Stimulated activated effector memory CD8-positive, alpha-beta T cell treated with anti-CD3 and anti-CD28 coated beads, Interleukin-12 subunit alpha, Interleukin-12 subunit beta, amount 100 ng/mL, for 72 hours (primary cell): ENCODE measurements around the gene MAP1LC3B2.

Experiments used
- ATAC-seq: fragments of 150-1000 bp; cut with Tn5 transposase; 2 replicates; pipeline ENCODE4 v1.10.0; 2021
- DNase-seq, 2 donors: peaks; one replicate each; pipeline ENCODE4 v3.0.0; 2021 to 2022; ENCODE audit warnings: low spot score in 2 of 2
- H3K27ac Mint-ChIP-seq: one replicate; pipeline ENCODE4 v1.8.0; 2022; ENCODE audit warnings: mild to moderate bottlenecking, mixed read lengths
- H3K36me3 Mint-ChIP-seq: one replicate; pipeline ENCODE4 v1.8.0; 2022; ENCODE audit warnings: mild to moderate bottlenecking, mixed read lengths
- H3K4me1 Mint-ChIP-seq: one replicate; pipeline ENCODE4 v1.8.0; 2022; ENCODE audit warnings: mixed read lengths
- H3K4me3 Mint-ChIP-seq: one replicate; pipeline ENCODE4 v1.8.0; 2022; ENCODE audit warnings: mild to moderate bottlenecking, mixed read lengths
- H3K9me3 Mint-ChIP-seq: one replicate; pipeline ENCODE4 v1.8.0; 2022; ENCODE audit warnings: mixed read lengths

Gene MAP1LC3B2

GRCh38 chr12:116532986-116533342 lies 26.2 kb upstream of the MAP1LC3B2 start:
- no peaks in the 10 kb centered on the region for H3K36me3 Mint-ChIP-seq

GRCh38 chr12:116533343-116534251 lies 25.6 kb upstream of the MAP1LC3B2 start:
- ATAC-seq (peak; percentile 80), DNase-seq (peak; percentile 63 to 84)
- H3K9me3 Mint-ChIP-seq: no peaks in the 10 kb centered on the region
- peak overlapping the region; percentile 82 for H3K4me3 Mint-ChIP-seq
- H3K27ac Mint-ChIP-seq: peak overlapping the region; percentile 74
- H3K4me1 Mint-ChIP-seq: peaks cover 42% of the 10 kb centered on the region
- no peaks in the 10 kb centered on the region for H3K36me3 Mint-ChIP-seq

More at GRCh38 chr12:116532986-116533342, 26.2 kb upstream of the MAP1LC3B2 start:
- H3K27ac Mint-ChIP-seq: no peak overlapping the region
- H3K9me3 Mint-ChIP-seq: no peaks in the 10 kb centered on the region
- DNase-seq: no peak
- H3K4me3 Mint-ChIP-seq: peak overlapping the region; percentile 82
- ATAC-seq: peak; percentile 6
- peaks cover 36% of the 10 kb centered on the region for H3K4me1 Mint-ChIP-seq

DNA sequence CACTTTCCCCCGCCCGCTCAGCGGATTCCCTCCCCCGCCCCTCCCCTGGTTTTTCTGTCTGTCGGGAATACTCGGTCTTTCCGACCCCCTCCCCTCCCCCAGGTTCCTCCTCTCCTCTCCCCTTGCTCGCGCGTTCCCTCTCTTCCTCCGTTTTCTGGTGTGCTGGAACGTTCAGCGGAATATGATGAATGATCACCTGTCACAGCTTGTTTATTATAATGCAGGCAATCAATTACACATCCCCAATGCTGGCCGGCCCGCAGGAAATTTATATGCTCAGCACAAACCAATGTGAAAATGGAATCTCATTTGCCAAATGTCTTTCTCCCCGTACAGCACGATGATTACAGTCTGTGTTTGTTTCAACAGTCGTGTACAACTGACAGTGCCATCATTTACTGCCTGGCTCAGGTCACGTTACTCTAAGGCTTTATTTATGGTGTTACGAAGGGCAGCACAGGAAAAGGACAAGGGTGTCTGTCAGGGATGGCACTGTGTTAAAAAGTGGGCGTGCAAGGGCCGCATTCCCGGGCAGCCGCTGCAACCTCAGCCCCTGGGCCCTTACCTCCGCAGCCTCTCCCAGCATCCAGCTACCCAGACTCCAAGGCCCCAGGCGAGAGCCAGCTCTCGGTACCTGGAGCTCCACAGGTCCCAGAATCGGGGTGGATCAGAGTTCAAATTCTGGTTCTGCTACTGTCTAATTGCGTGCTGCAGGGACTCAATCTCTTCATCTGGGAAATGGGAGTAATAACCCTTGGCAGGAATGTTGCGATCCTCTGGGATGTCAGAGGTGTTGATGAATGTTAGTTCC lies 24.7 kb upstream of the MAP1LC3B2 start:
- peak overlapping the region; percentile 82 for H3K4me3 Mint-ChIP-seq
- ATAC-seq (no peak), DNase-seq (no peak)
- no peaks in the 10 kb centered on the region for H3K9me3 Mint-ChIP-seq
- H3K36me3 Mint-ChIP-seq: no peaks in the 10 kb centered on the region
- H3K4me1 Mint-ChIP-seq: peaks cover 47% of the 10 kb centered on the region
- peak overlapping the region; percentile 74 for H3K27ac Mint-ChIP-seq

DNA sequence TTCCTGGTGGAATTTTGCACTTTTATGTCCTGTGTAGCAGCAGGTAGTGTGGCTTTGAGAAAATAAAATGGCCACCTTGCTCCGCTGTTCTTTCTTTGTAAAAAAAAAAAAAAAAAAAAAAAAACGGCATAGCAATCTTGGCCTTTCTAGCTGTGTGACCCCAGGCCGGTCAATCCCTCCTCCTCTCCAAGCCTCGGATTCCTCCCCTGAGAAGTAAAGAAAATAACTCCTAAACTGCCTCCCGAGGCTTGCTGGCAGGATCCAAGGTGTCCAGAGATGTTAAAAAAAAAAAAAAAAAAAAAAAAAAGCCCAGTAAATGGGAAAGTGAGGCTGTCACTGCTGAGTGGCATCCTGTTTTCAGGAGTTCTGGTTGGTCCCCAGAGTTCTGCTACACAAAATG lies 23.9 kb upstream of the MAP1LC3B2 start:
- Mint-ChIP-seq H3K9me3 (no peaks in the 10 kb centered on the region), H3K27ac (no peak overlapping the region), H3K4me3 (no peak overlapping the region), H3K4me1 (peaks cover 47% of the 10 kb centered on the region), H3K36me3 (no peaks in the 10 kb centered on the region)
- no peak for ATAC-seq
- DNase-seq: no peak

- H3K4me3 Mint-ChIP-seq: peak overlapping the region; percentile 10
- DNase-seq (peak in 1 of 2 donors; percentile 53), ATAC-seq (peak; percentile 31)
- no peaks in the 10 kb centered on the region for H3K36me3 Mint-ChIP-seq
- peak overlapping the region; percentile 69 for H3K27ac Mint-ChIP-seq
- peaks cover 47% of the 10 kb centered on the region for H3K4me1 Mint-ChIP-seq
- peaks cover 3% of the 10 kb centered on the region for H3K9me3 Mint-ChIP-seq
These were observed 21.9 kb upstream of the MAP1LC3B2 start for GRCh38 chr12:116537101-116537904.

DNA sequence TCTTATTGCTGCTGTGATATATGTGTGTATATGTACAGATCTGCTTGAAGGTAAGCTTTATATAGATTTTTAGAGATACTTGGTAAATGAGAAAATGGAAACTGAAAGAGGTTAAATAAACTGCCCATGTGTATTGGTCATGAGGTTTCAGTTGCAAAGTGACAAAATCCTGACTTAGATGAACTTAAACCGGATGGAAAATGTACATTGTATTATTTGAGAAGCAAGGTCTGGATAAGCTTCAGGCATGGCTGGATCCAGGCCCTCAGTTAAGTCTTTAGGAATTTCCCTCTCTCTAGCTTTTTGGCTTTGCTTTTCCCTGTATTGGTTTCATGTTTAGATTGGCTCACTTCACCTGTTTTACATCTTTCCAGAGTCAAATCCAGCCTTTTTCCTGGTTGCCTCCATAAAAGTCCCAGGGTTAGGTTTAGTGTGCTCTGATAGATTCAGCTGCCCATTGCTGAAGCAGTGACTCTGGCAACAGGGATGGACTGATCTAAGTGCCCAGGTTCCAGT lies 21.0 kb upstream of the MAP1LC3B2 start:
- peak; percentile 64 for ATAC-seq
- peaks cover 3% of the 10 kb centered on the region for H3K9me3 Mint-ChIP-seq
- no peaks in the 10 kb centered on the region for H3K36me3 Mint-ChIP-seq
- H3K4me3 Mint-ChIP-seq: peak overlapping the region; percentile 10
- H3K4me1 Mint-ChIP-seq: peaks cover 40% of the 10 kb centered on the region
- peak overlapping the region; percentile 69 for H3K27ac Mint-ChIP-seq
- no peak for DNase-seq

DNA sequence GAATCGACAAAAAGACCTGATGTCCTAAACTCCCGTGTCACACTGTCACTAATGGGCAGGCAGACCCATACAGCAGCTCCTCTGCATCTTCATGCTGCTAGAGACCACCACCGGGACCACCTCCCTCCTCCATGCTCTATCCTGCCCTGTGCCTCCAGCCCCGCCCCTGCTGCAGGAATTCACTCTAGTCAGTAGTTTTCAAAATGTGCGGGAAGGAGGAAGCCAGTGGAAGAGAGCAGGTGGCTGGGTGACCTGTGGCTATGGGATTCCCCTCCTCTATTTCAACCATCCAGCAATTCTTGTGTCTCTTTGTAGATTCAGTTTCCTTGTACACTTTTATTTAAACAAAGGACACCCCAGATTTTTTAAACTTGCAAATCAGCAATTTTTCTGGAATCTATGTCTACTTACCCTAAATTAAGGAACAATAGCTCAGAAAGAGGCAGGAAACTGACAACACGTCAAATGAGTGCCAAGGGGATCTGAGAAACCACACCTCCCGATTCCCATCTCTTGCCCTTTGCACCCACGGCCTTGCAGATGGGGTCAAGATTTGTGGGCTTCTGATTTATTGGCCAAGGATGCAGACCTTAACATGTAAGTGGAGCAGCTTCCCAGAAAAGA lies 20.4 kb upstream of the MAP1LC3B2 start:
- Mint-ChIP-seq H3K27ac (no peak overlapping the region), H3K4me3 (no peak overlapping the region), H3K36me3 (no peaks in the 10 kb centered on the region), H3K4me1 (peaks cover 33% of the 10 kb centered on the region), H3K9me3 (peaks cover 3% of the 10 kb centered on the region)
- no peak for ATAC-seq
- no peak for DNase-seq

DNA sequence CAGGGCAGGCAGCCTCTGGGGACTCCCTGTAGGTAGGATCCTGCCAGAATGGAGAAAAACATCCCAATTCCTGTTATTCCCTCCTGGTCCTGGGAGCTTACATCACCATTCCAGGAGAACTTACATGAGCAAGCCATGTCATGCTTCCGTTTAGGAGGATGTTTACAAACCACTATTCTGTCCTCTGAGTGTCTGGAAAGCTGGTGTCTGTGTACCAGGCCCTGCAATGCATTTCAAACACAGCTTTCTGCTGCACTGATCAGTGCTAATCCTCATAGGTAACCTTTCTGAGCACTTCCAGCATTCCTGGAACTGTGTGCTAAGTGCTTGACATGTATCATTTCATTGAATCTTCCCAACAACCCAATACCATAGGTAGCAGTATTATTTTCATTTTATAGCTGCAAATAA lies 19.8 kb upstream of the MAP1LC3B2 start:
- Mint-ChIP-seq H3K9me3 (peaks cover 3% of the 10 kb centered on the region), H3K27ac (no peak overlapping the region), H3K4me3 (no peak overlapping the region), H3K4me1 (peaks cover 28% of the 10 kb centered on the region), H3K36me3 (no peaks in the 10 kb centered on the region)
- no peak for DNase-seq
- no peak for ATAC-seq

GRCh38 chr12:116539905-116540482 lies 19.2 kb upstream of the MAP1LC3B2 start:
- peaks cover 24% of the 10 kb centered on the region for H3K4me1 Mint-ChIP-seq
- no peak for DNase-seq
- peaks cover 3% of the 10 kb centered on the region for H3K9me3 Mint-ChIP-seq
- no peak overlapping the region for H3K27ac Mint-ChIP-seq
- no peaks in the 10 kb centered on the region for H3K36me3 Mint-ChIP-seq
- no peak for ATAC-seq
- no peak overlapping the region for H3K4me3 Mint-ChIP-seq

DNA sequence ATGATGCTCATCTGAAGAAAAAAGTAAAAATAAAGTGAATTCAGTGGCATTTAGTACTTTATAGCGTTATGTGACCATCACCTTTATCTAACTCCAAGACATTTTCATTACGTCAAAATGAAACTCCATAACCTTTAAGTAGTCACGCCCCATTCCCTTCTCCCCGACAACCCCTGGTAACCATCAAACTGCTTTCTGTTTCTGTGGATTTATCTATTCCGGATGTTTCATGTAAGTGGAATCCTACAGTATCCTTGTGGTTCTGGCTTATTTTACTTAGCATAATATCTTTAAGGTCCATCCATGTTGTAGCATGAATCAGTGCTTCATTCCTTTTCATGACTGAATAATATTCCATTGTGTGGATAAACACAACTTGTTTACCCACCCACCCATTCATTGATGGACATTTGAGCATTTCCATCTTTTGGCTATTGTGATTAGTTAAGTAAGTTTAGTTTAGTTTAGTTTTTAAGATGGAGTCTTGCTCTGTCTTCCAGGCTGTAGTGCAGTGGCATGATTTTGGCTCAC lies 18.5 kb upstream of the MAP1LC3B2 start:
- Mint-ChIP-seq H3K36me3 (no peaks in the 10 kb centered on the region), H3K4me3 (no peak overlapping the region), H3K9me3 (peaks cover 3% of the 10 kb centered on the region), H3K27ac (no peak overlapping the region), H3K4me1 (peaks cover 24% of the 10 kb centered on the region)
- ATAC-seq: no peak
- DNase-seq: no peak

DNA sequence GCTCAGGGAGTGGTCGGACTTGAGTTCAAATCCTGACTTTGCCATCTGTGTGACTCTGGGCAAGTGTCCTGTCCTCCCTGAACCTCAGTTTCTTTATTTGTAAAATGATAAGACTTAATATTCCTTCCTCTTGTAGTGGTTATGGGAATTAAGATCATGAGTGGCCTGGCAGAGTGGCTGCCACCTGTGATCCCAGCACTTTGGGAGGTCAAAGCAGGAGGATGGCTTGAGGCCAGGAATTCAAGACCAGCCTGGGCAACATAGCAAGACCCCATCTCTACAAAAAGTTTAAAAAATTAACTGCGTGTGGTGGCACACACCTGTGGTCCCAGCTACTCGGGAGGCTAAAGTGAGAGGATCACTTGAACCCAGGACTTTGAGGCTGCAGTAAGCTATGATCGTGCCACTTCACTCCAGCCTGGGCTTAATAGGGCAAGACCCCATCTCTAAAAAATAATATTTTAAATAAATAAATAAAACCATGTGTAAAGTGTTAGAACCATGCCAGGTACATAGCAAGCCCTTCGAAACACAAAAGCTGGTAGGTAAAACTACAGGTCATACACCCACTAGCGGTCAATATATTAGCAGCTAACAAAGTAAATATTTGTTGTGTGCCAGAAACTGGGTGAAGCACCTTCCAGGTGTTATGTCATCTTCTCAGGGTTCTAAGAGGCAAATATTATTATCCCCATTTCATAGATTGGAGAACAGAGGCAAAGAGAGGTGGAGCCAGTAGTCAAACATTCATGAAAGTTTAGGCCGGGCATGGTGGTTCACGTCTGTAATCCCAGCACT lies 17.4 kb upstream of the MAP1LC3B2 start:
- no peak for ATAC-seq
- no peak overlapping the region for H3K27ac Mint-ChIP-seq
- peaks cover 24% of the 10 kb centered on the region for H3K4me1 Mint-ChIP-seq
- no peaks in the 10 kb centered on the region for H3K36me3 Mint-ChIP-seq
- no peak overlapping the region for H3K4me3 Mint-ChIP-seq
- no peak for DNase-seq
- peaks cover 3% of the 10 kb centered on the region for H3K9me3 Mint-ChIP-seq

GRCh38 chr12:116542345-116542956 lies 16.7 kb upstream of the MAP1LC3B2 start:
- Mint-ChIP-seq H3K4me3 (no peak overlapping the region), H3K27ac (no peak overlapping the region), H3K36me3 (no peaks in the 10 kb centered on the region), H3K9me3 (peaks cover 3% of the 10 kb centered on the region), H3K4me1 (peaks cover 17% of the 10 kb centered on the region)
- DNase-seq: no peak
- no peak for ATAC-seq

DNA sequence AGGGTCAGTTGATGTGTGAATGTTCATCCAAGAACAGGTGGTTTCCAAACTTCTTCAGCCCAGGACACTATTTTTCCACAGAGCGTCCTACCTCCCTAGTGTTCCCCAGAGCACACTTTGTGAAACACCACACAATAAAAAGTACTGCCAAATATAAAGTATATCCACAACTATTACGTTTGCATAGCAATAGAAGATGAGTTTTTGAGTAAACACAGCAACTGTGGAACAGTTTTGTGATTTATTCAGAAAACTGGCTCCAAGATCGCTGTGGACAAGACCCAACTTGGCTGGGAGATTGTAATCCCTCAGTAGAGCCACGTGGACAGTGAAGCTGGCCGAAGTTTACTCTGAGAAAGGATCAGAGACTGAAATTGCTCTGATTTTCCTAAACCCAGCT lies 14.5 kb upstream of the MAP1LC3B2 start:
- no peaks in the 10 kb centered on the region for H3K36me3 Mint-ChIP-seq
- H3K27ac Mint-ChIP-seq: no peak overlapping the region
- no peaks in the 10 kb centered on the region for H3K4me1 Mint-ChIP-seq
- peaks cover 3% of the 10 kb centered on the region for H3K9me3 Mint-ChIP-seq
- ATAC-seq (no peak), DNase-seq (no peak)
- no peak overlapping the region for H3K4me3 Mint-ChIP-seq
